ENCODE data around the gene FBLL1. TPM values are rescaled to one million over a fixed set of nuclear protein-coding genes. Genes with fewer than 3 reads are reported as not detected.

FBLL1 gene
- polyA plus RNA-seq, 3 donors from 2014 or later = not detected

Other genes with a start within 250 kb of the FBLL1 start
- under 1 TPM in 1 of 3 donors, not detected in 2; 0.40 TPM for gene WWC1, start 237.7 kb upstream of the FBLL1 start, polyA plus RNA-seq
- 10 to 100 TPM in 2 of 3 donors, 1 to 10 TPM in 1; 9.7 to 18.8 (median 16.9) TPM for gene RARS1, start 42.8 kb upstream of the FBLL1 start, polyA plus RNA-seq
- 10 to 100 TPM in 1 of 3 donors, 1 to 10 TPM in 2; 4.6 to 13.1 (median 7.1) TPM for gene PANK3, start 50.1 kb downstream of the FBLL1 start, polyA plus RNA-seq